Head of caudate nucleus (tissue), 42 donors: ENCODE results near the gene TNFRSF14.
A peak's percentile ranks its signal among the peaks of the same experiment; 100 is the strongest.

Source experiments
- DNase-seq, 42 donors: peaks; one replicate each; pipeline versions ENCODE4 v3.0.0 to v3.0.0-alpha.2; 2020 to 2021; ENCODE audit warnings: mixed read lengths in 7 of 42
- intact Hi-C: fragments of 100-400 bp; cut with DNase I; formaldehyde crosslinking; loops from one replicate; pipeline ENCODE4 v1.15.0; 2022

TNFRSF14 gene

DNA sequence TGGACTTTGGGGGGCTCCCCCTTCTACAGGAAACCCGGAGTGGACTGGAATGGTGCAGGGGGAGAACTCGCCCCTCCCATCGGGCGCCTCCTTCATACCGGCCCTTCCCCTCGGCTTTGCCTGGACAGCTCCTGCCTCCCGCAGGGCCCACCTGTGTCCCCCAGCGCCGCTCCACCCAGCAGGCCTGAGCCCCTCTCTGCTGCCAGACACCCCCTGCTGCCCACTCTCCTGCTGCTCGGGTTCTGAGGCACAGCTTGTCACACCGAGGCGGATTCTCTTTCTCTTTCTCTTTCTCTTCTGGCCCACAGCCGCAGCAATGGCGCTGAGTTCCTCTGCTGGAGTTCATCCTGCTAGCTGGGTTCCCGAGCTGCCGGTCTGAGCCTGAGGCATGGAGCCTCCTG lies at the start of gene TNFRSF14:
Gene TNFRSF14 (plus strand): TSS at position 95 of the 401 bp plus-strand sequence. CDS start 294 bp downstream, at position 389.
- DNase-seq: peak in 7 of 42 donors; percentile 31 to 67 (median 42)
- intact Hi-C loops: no loop called here

GRCh38 chr1:2506901-2507565 lies 49.1 kb upstream of the TNFRSF14 start:
- intact Hi-C loops: no loop called here
- no peak for DNase-seq

DNA sequence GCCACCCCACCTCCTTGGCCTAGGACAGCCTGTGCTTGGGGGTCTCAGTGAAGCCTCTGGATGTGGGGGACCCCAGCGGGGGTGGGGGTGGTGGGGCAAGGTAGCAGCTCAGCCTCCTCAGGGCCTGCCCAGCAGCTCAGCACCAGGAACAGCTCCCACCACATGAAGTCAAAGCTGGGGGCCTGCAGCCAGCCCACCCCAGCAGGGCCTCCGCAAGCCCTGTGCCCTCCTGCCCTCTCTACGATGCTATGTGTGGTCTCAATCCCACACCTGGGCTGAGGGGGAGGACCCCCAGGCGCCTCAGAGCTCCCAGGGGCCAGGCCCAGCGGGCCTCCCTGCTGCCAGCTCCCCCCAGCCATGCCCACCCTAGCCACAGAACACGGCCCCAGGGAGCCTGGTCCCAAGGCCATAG lies 48.4 kb upstream of the TNFRSF14 start:
- DNase-seq: no peak
- intact Hi-C loops: no loop called here

GRCh38 chr1:2508180-2508579 lies 48.0 kb upstream of the TNFRSF14 start:
- peak in 11 of 42 donors; percentile 31 to 74 (median 48) for DNase-seq
- intact Hi-C loops: no loop called here

- intact Hi-C loops: no loop called here
- no peak for DNase-seq
Measured at GRCh38 chr1:2508751-2509150, 47.4 kb upstream of the TNFRSF14 start.

DNA sequence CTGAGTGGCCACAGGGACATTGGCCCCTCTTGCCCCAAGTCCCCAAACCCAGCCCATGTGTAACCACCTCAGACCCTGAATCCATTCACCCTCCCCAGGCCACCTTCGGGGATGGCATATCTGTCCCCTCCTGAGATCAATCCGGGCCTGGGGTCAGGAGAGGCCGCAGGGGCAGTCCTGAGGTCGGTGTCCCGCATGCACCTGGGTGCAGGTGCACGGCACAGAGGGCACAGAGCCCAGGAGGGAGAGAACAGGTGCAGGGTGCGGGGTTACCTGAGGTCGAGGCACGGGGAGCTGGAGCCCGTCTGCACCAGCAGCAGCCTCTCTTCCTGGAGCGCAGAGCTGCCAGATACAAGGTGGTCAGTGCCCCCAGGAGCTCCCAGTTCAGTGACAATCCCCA lies 46.6 kb upstream of the TNFRSF14 start:
- DNase-seq: no peak
- intact Hi-C loops: no loop called here

DNA sequence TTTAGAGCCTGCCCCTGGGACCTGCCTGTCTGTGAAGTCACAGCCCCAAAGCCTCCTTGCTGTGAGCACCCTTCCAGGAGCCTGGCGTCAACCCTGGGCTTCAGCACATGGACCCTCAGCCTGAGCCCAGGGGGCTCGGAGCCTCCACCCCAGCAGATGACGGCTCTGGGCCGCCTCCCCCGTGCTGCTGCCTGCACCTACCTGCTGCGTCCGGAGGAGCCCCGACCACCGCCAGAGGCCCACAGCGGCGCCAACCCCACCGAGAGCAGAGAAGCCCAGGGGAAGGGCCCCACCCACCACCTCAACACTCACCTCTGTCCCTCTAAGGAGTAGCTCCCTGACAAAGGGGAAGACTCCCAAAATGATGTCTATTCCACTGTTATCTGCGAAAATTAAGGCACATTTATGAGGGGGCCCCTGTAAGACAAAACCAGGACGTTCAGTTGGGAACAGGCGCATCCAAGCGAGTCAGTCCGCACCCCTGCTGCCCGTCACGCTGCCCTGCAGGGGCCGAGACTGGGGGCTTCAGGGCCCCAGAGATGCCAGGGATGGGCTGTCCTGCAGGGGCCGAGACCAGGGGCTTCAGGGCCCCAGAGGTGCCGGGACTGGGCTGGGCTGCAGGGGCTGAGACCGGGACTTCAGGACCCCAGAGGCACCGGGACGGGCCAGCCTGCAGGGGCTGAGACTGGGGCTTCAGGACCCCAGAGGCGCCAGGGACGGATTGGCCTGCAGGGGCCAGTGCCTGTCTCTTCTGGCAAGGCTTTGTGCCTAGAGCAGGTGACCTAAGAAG lies 45.6 kb upstream of the TNFRSF14 start:
- intact Hi-C loops: no loop called here
- no peak for DNase-seq

DNA sequence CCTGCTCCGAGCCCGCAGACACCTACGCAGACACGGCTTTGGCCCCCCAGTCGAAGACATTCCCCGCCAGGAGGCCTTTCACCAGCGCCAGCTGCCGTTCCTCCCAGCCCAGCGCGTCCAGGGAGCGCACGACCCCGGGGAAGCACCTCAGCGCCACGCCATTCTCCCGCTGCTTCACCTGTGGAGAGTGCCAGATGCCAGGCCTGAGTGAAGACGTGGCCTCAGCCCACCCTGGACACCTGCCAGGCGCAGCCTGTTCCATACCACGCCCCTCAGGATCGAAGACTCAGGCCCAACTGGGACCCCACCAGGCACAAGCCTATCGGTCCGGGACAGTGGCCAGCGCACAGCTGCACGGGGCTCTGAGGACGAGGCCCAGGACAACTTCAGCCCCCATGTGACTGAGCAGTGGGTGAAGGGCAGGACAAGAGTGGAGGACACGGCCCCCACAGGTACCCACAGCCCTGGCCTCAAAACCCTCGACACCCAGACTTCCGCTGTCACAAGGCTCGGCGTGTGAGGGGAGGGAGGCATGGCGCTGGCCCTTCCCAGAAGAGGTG lies 43.2 kb upstream of the TNFRSF14 start:
- intact Hi-C loops: no loop called here
- DNase-seq: no peak

DNA sequence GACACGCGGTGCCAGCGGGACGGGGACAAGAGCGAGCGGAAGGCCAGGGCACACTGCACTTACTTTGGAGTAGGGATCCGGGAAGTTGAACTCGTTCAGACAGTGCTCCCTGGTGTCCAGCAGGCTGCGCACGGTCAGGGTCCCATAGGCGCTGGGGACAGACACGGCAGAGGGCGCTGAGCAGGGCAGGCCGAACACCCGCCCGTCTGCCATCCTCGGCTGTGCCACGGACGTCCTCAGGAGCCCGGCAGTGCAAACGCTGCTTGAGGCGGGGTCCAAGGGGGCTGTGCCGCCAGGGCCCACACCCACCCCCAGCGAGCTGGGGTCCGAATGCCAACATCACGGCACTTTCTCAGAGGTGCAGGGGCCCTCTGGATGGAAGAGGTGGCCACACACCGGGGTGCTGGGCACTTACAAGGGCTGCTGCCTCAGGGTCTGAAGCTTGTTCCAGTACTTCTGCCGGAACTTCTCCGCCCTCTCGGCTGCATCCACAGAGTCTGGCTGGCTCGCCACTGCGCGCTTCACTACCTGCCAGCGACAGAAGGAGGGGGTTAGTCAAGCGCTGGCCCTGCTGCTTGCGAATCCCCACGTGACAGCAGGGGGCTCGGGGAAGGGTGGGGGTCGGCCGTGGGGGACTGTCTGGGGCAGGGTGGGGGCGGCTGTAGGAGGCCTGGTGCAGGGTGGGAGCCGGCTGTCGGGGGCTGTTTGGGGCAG lies 42.1 kb upstream of the TNFRSF14 start:
- no peak for DNase-seq
- intact Hi-C loops: no loop called here

DNA sequence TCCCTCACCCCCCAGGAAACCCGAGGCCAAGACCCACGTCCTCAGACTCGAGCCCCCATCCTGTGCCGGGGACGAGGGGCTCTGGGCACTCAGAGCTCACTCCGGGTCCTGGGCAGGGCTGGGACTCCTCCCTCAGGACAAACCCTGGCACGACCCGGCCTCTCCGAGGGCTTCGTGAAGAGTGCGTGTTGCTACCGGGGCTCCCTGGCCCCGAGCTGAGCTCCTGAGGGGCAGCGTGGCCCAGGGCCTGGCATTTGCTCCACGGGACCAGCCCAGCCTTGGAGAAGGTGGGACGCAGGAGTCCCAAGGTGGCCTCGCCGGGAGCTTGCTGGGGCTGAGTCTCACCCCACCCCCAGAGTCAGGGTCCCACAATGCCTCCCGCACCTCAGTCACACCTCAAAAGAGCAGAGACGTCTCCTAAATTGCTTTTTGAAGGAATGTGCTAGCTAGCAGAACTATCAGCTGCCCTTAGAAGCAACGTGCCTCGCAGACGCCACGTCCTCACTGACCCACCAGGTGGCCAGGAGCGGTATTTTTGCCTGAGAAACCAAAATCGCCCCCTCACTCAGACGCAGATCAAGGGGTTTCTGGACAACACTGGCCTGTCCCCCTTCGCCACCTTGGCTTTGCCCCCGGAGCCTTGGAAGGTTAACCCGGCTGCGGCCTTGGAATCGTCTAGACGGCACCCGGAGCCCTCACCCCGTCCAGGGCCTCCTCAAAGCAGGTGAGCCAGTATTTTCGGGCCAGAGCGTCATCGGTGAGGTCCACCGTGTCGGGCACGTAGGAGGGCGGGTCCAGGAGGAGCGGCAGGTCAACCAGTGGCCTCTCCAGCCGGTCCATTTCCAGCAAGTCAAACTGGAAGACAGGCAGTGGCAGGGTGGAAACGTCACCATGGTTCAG lies 41.1 kb upstream of the TNFRSF14 start:
- no peak for DNase-seq
- intact Hi-C loops: no loop called here

DNA sequence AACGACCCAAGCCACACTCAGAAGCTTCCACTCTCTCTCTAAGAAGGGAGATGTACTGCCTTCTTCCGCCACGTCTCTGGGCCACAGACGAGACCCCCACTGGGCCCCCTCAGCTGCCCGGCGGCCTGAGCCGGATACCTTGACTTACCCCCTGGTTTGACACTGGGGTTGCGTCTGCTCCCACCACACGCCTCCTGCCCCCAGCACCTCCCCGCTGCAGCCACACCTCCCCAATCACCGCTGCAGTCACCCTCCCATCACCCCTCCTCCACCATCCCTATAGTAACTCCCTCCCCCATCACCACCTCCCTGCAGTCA lies 40.4 kb upstream of the TNFRSF14 start:
- intact Hi-C loops: no loop called here
- peak in 2 of 42 donors; percentile 35 to 52 for DNase-seq

GRCh38 chr1:2516124-2516523 lies 40.0 kb upstream of the TNFRSF14 start:
- intact Hi-C loops: no loop called here
- DNase-seq: no peak

- DNase-seq: no peak
- intact Hi-C loops: no loop called here
Measured at GRCh38 chr1:2516946-2517345, 39.2 kb upstream of the TNFRSF14 start.

GRCh38 chr1:2517966-2518365 lies 38.2 kb upstream of the TNFRSF14 start:
- DNase-seq: no peak
- intact Hi-C loops: no loop called here

GRCh38 chr1:2518528-2518927 lies 37.6 kb upstream of the TNFRSF14 start:
- intact Hi-C loops: no loop called here
- peak; percentile 37 to 89 (median 74) for DNase-seq

DNA sequence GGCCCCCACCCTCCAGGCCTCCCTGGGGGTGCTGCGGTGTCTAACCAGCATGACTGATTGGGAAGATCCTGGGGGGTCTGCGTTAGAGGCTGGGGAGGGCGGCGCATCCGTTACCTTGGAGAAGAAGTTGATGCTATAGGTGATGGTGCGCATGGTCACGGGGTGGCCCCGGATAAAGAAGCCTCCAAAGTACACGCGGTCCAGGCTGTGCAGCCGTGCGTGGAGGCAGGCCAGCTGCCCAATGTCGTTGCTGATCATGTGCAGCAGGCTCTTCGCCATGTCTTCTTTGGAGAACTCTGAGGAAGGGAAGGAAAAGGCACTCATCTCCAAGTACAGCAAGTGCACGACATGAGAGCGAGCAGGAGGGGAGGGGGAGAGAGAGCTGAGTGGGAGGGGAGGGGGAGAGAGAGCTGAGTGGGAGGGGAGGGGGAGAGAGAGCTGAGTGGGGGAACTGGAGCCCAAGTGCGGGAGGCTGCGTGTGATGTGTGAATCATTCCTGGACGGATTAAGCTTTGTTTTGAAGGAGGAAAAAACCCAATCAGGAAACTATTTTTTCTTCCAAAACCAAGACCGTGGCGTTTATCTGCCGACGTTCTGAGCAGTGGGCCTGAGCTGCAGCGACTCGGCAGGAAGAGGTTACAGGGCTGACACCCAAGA lies 37.0 kb upstream of the TNFRSF14 start:
- peak in 10 of 42 donors; percentile 28 to 71 (median 43) for DNase-seq
- intact Hi-C loops: no loop called here

DNA sequence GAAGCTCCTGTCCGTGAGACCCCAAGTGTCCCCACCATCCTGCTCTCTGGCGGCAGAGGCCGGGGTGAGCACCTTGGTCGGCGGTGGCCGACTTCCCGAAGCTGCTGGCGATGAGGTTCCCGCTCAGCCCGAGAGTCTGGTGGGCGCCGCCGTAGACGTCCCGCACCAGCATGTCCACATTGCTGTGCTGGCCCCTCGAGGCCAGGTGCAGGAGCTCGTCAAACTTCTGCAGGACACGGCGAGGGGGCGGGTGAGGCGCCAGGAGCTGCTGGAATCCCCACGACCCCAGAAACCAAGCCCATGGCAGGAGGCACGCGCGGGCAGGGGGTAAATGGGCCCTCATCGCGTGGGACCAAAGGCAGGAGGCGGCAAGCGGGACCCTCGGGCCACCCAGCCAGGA lies 36.4 kb upstream of the TNFRSF14 start:
- DNase-seq: no peak
- intact Hi-C loops: no loop called here

- no peak for DNase-seq
- intact Hi-C loops: no loop called here
Measured at GRCh38 chr1:2520206-2520605, 36.0 kb upstream of the TNFRSF14 start.
